Measurements from ENCODE around the gene ZNF581. TPM values are rescaled to one million over a fixed set of nuclear protein-coding genes. Genes with fewer than 3 reads are reported as not detected.

ZNF581 gene
- total RNA-seq, 1 experiment from 2014 or later = 37.5 TPM

GRCh38 chr19:55598719-55599467 lies 44.6 kb upstream of the ZNF581 start:
- H3K4me2 ChIP-seq (ENCODE audit: low read length) = peak overlapping the region; percentile 85
- intact Hi-C loops (cut with micrococcal nuclease) = loop anchor here (1.0 to 5.0 kb wide), 4 partner anchors 12 to 42 kb away; partner anchors contain the start of genes ZNF579 and ZNF580
- peak overlapping the region; percentile 91 for H2AFZ ChIP-seq (ENCODE audit: low read length)
- H3K27me3 ChIP-seq (ENCODE audit: low read length) = no peaks in the 10 kb centered on the region
- ChIA-PET POLR2A (ENCODE audit: unreplicated experiment) (interaction anchor here (0.6 to 1.2 kb wide), 8 partner anchors 17 to 260 kb away, joined by 3 to 7 read pairs (median 4); partner anchors contain the start of gene ZNF784), CTCF (interaction anchor here (0.5 to 1.4 kb wide), 4 partner anchors 17 to 433 kb away, joined by 3 to 5 read pairs (median 4); partner anchors contain the start of gene DNAAF3)
- H3K9me3 ChIP-seq (ENCODE audit: low read length) = no peaks in the 10 kb centered on the region
- H3K9me2 ChIP-seq (replicated peaks; ENCODE audit: low read length) = no peaks in the 10 kb centered on the region
- H3K36me3 ChIP-seq (ENCODE audit: low read depth, low read length) = peaks cover 4% of the 10 kb centered on the region; the same call in 1 of the 2 replicates
- peak overlapping the region; percentile 95 for H3K9ac ChIP-seq (ENCODE audit: low read length)
- H3K79me2 ChIP-seq (ENCODE audit: low read length) = peaks cover 12% of the 10 kb centered on the region; the same call in 1 of the 2 replicates
- no peaks in the 10 kb centered on the region for H4K20me1 ChIP-seq (ENCODE audit: low read length)
- peak; percentile 67 for ATAC-seq
- no peak for TF ChIP-seq EZH2phosphoT487 (IDR thresholded peaks at IDR 0.05; ENCODE audit: borderline replicate concordance, low read length)
- no peak for TF ChIP-seq CTCF (conservative IDR thresholded peaks at IDR 0.05; ENCODE audit: low read depth, low read length)
- no peak for TF ChIP-seq EZH2 (IDR thresholded peaks at IDR 0.05; ENCODE audit: low read length, unreplicated experiment)
- peaks cover 12% of the 10 kb centered on the region for H3K4me1 ChIP-seq (ENCODE audit: insufficient read depth, low read length)
- H3F3A ChIP-seq (ENCODE audit: low read length, unreplicated experiment) = no peaks in the 10 kb centered on the region
- DNase-seq = peak; percentile 98
- no TSS peak for BruUV-seq (replicated peaks)
- peak overlapping the region; percentile 87 for H3K27ac ChIP-seq (ENCODE audit: low read length)
- H3K4me3 ChIP-seq (ENCODE audit: low read length) = peak overlapping the region; percentile 77

- DNase-seq = peak; percentile 99
- H3K9ac ChIP-seq (ENCODE audit: low read length) = peak within 1 kb of the TSS; percentile 95
- intact Hi-C loops (cut with micrococcal nuclease) = loop anchor here (1.0 to 5.0 kb wide), 4 partner anchors 12 to 41 kb away; partner anchors contain the start of genes ZNF579 and ZNF580
- POLR2A ChIA-PET (ENCODE audit: unreplicated experiment) = interaction anchor here (0.5 to 1.2 kb wide), 10 partner anchors 13 to 1136 kb away, joined by 3 to 10 read pairs (median 4); partner anchors contain the start of genes LENG9, ZNF628 and ZNF784
- no TSS peak for BruUV-seq (replicated peaks)
- H3K4me1 ChIP-seq (ENCODE audit: insufficient read depth, low read length) = peaks cover 14% of the 10 kb centered on the region
- peak within 1 kb of the TSS; percentile 77 for H3K4me3 ChIP-seq (ENCODE audit: low read length)
- H2AFZ ChIP-seq (ENCODE audit: low read length) = peak within 1 kb of the TSS; percentile 91
- no peaks in the 10 kb centered on the region for H3K9me2 ChIP-seq (replicated peaks; ENCODE audit: low read length)
- peak within 1 kb of the TSS; percentile 87 for H3K27ac ChIP-seq (ENCODE audit: low read length)
- H3F3A ChIP-seq (ENCODE audit: low read length, unreplicated experiment) = peaks cover under 1% of the 10 kb centered on the region
- CTCF ChIA-PET = interaction anchor here (0.5 to 1.4 kb wide), 6 partner anchors 18 to 433 kb away, joined by 3 to 9 read pairs (median 4); partner anchors contain the start of genes CCDC106 and DNAAF3
- TF ChIP-seq EZH2phosphoT487 (IDR thresholded peaks at IDR 0.05; ENCODE audit: borderline replicate concordance, low read length) (no peak), EZH2 (IDR thresholded peaks at IDR 0.05; ENCODE audit: low read length, unreplicated experiment) (no peak), CTCF (conservative IDR thresholded peaks at IDR 0.05; ENCODE audit: low read depth, low read length) (no peak)
- no peaks in the 10 kb centered on the region for H3K27me3 ChIP-seq (ENCODE audit: low read length)
- no peaks in the 10 kb centered on the region for H3K9me3 ChIP-seq (ENCODE audit: low read length)
- ATAC-seq = peak; percentile 81
- H3K36me3 ChIP-seq (ENCODE audit: low read depth, low read length) = peaks cover 4% of the 10 kb centered on the region; the same call in 1 of the 2 replicates
- H3K4me2 ChIP-seq (ENCODE audit: low read length) = peak within 1 kb of the TSS; percentile 90
- H4K20me1 ChIP-seq (ENCODE audit: low read length) = no peaks in the 10 kb centered on the region
- H3K79me2 ChIP-seq (ENCODE audit: low read length) = peaks cover 12% of the 10 kb centered on the region; the same call in 1 of the 2 replicates
Observed at GRCh38 chr19:55599468-55599841, 44.0 kb upstream of the ZNF581 start, which contains the start of gene FIZ1. Gene FIZ1, minus strand, starts transcription at chr19:55599517. Its CDS starts 1,652 bp downstream, at chr19:55597865.
